Astrocyte (in vitro differentiated cells and primary cell): ENCODE data around the gene EYS. TPM values are rescaled to one million over a fixed set of nuclear protein-coding genes. Genes with fewer than 3 reads are reported as not detected.
A peak's percentile ranks its signal among the peaks of the same experiment; 100 is the strongest.

Source experiments
- DNase-seq: peaks from one replicate; pipeline ENCODE4 v3.0.0-alpha.2; 2010; ENCODE audit warnings: low read depth
- FAIRE-seq: peaks from 2 replicates; lab custom pipeline; 2011; peaks lifted over from hg19 to GRCh38; lab: Jason Lieb, UNC
- H2AFZ ChIP-seq: 2 replicates; pipeline ENCODE4 v1.6.0; 2012; ENCODE audit warnings: low read depth, low read length, inconsistent platforms
- H3K27ac ChIP-seq: 2 replicates; pipeline ENCODE4 v1.5.1; 2011; ENCODE audit warnings: low read depth, low read length, inconsistent platforms
- H3K27me3 ChIP-seq: 2 replicates; pipeline ENCODE4 v1.6.0; 2011; ENCODE audit warnings: low read length, inconsistent platforms; ENCODE audit not compliant: insufficient read depth
- H3K36me3 ChIP-seq: 2 replicates; pipeline ENCODE4 v1.5.1; 2011; ENCODE audit warnings: low read length, inconsistent platforms; ENCODE audit not compliant: insufficient read depth
- H3K4me1 ChIP-seq: 2 replicates; pipeline ENCODE4 v1.5.1; 2011; ENCODE audit warnings: low read length, inconsistent platforms; ENCODE audit not compliant: insufficient read depth
- H3K4me2 ChIP-seq: 2 replicates; pipeline ENCODE4 v1.6.0; 2012; ENCODE audit warnings: low read length, inconsistent platforms
- H3K4me3 ChIP-seq: 2 replicates; pipeline ENCODE4 v1.5.1; 2011; ENCODE audit warnings: low read depth, mild to moderate bottlenecking, low read length, inconsistent platforms; ENCODE audit not compliant: insufficient read depth
- H3K79me2 ChIP-seq: 2 replicates; pipeline ENCODE4 v1.6.0; 2012; ENCODE audit warnings: mild to moderate bottlenecking, low read length, inconsistent platforms; ENCODE audit not compliant: insufficient read depth
- H3K9ac ChIP-seq: 2 replicates; pipeline ENCODE4 v1.6.0; 2012; ENCODE audit warnings: mild to moderate bottlenecking, low read length, inconsistent platforms
- H3K9me3 ChIP-seq: 2 replicates; pipeline ENCODE4 v1.5.1; 2012; ENCODE audit warnings: low read depth, mild to moderate bottlenecking, low read length, inconsistent platforms; ENCODE audit not compliant: insufficient read depth
- H4K20me1 ChIP-seq: 2 replicates; pipeline ENCODE4 v1.6.0; 2012; ENCODE audit warnings: low read length, inconsistent platforms; ENCODE audit not compliant: insufficient read depth
- H3K27ac Mint-ChIP-seq: one replicate; pipeline ENCODE4 v1.8.0; 2021; ENCODE audit warnings: mild to moderate bottlenecking, mixed read lengths; ENCODE audit not compliant: unreplicated experiment
- H3K27me3 Mint-ChIP-seq: one replicate; pipeline ENCODE4 v1.8.0; 2021; ENCODE audit warnings: low read depth, mixed read lengths; ENCODE audit not compliant: unreplicated experiment
- H3K36me3 Mint-ChIP-seq: one replicate; pipeline ENCODE4 v1.8.0; 2021; ENCODE audit warnings: low read depth, mixed read lengths; ENCODE audit not compliant: unreplicated experiment
- H3K4me1 Mint-ChIP-seq: one replicate; pipeline ENCODE4 v1.8.0; 2021; ENCODE audit warnings: low read depth, mixed read lengths; ENCODE audit not compliant: unreplicated experiment
- H3K4me3 Mint-ChIP-seq: one replicate; pipeline ENCODE4 v1.8.0; 2021; ENCODE audit warnings: mild to moderate bottlenecking, moderate library complexity, mixed read lengths; ENCODE audit not compliant: unreplicated experiment
- H3K9me3 Mint-ChIP-seq: one replicate; pipeline ENCODE4 v1.8.0; 2021; ENCODE audit warnings: mild to moderate bottlenecking, mixed read lengths; ENCODE audit not compliant: unreplicated experiment
- CTCF ChIP-seq: IDR thresholded peaks from 2 replicates; pipeline ENCODE4 v1.5.1; 2011; ENCODE audit warnings: low read depth, mild to moderate bottlenecking, inconsistent platforms, low read length, moderate library complexity; ENCODE audit not compliant: insufficient read depth
- EZH2 ChIP-seq: IDR thresholded peaks from 2 replicates; pipeline ENCODE4 v1.6.1; 2012; ENCODE audit warnings: mild to moderate bottlenecking, low read length, inconsistent platforms; ENCODE audit not compliant: insufficient read depth
- total RNA-seq: library from RNA; stranded (reverse); gene quantifications from 2 replicates; pipeline ENCODE4 v1.2.1, GENCODE V29; 2021

Gene EYS
- total RNA-seq, 1 donor from 2014 or later = 0.16 TPM

GRCh38 chr6:64680446-64680845 is 1026.6 kb downstream of the EYS start:
- Histone ChIP-seq H3K27me3 (no peaks in the 10 kb centered on the region), H4K20me1 (no peaks in the 10 kb centered on the region), H3K4me2 (no peak overlapping the region), H3K9ac (no peak overlapping the region), H3K79me2 (no peaks in the 10 kb centered on the region), H3K4me3 (no peak overlapping the region), H3K4me1 (no peaks in the 10 kb centered on the region), H3K36me3 (no peaks in the 10 kb centered on the region), H2AFZ (no peak overlapping the region), H3K27ac (peak overlapping the region; percentile 25), H3K9me3 (no peaks in the 10 kb centered on the region)
- Mint-ChIP-seq H3K4me3 (no peak overlapping the region), H3K9me3 (peaks cover 2% of the 10 kb centered on the region), H3K4me1 (peaks cover 44% of the 10 kb centered on the region), H3K27ac (peak overlapping the region; percentile 97), H3K36me3 (no peaks in the 10 kb centered on the region), H3K27me3 (no peaks in the 10 kb centered on the region)
- DNase-seq (peak; percentile 3), FAIRE-seq (no peak)
- TF ChIP-seq CTCF (no peak), EZH2 (no peak)

- Histone ChIP-seq H3K4me3 (no peak overlapping the region), H3K9ac (no peak overlapping the region), H3K27me3 (no peaks in the 10 kb centered on the region), H3K4me2 (no peak overlapping the region), H4K20me1 (no peaks in the 10 kb centered on the region), H3K79me2 (no peaks in the 10 kb centered on the region), H3K36me3 (no peaks in the 10 kb centered on the region), H3K4me1 (no peaks in the 10 kb centered on the region), H2AFZ (no peak overlapping the region), H3K27ac (no peak overlapping the region), H3K9me3 (no peaks in the 10 kb centered on the region)
- DNase-seq (no peak), FAIRE-seq (no peak)
- Mint-ChIP-seq H3K27ac (peak overlapping the region; percentile 97), H3K9me3 (peaks cover 2% of the 10 kb centered on the region), H3K36me3 (no peaks in the 10 kb centered on the region), H3K4me1 (peaks cover 39% of the 10 kb centered on the region), H3K27me3 (no peaks in the 10 kb centered on the region), H3K4me3 (no peak overlapping the region)
- TF ChIP-seq CTCF (no peak), EZH2 (no peak)
Observed at GRCh38 chr6:64679416-64679815, 1027.6 kb downstream of the EYS start.

GRCh38 chr6:64672651-64673050 is 1034.4 kb downstream of the EYS start:
- Histone ChIP-seq H3K4me1 (no peaks in the 10 kb centered on the region), H3K36me3 (no peaks in the 10 kb centered on the region), H3K79me2 (no peaks in the 10 kb centered on the region), H2AFZ (no peak overlapping the region), H3K4me2 (no peak overlapping the region), H3K27ac (no peak overlapping the region), H3K9me3 (no peaks in the 10 kb centered on the region), H3K9ac (no peak overlapping the region), H4K20me1 (no peaks in the 10 kb centered on the region), H3K27me3 (no peaks in the 10 kb centered on the region), H3K4me3 (no peak overlapping the region)
- TF ChIP-seq EZH2 = no peak
- TF ChIP-seq CTCF = no peak
- H3K27me3 Mint-ChIP-seq = no peaks in the 10 kb centered on the region
- no peaks in the 10 kb centered on the region for H3K36me3 Mint-ChIP-seq
- no peaks in the 10 kb centered on the region for H3K9me3 Mint-ChIP-seq
- no peak for FAIRE-seq
- H3K27ac Mint-ChIP-seq = no peak overlapping the region
- no peak for DNase-seq
- H3K4me3 Mint-ChIP-seq = no peak overlapping the region
- H3K4me1 Mint-ChIP-seq = peaks cover 14% of the 10 kb centered on the region
